ENCODE data around the gene IHH. TPM values are rescaled to one million over a fixed set of nuclear protein-coding genes. Genes with fewer than 3 reads are reported as not detected.

IHH gene
- total and polyA plus RNA-seq, 3 donors from 2014 or later = 0.19 to 1.1 (median 0.39) TPM

DNA sequence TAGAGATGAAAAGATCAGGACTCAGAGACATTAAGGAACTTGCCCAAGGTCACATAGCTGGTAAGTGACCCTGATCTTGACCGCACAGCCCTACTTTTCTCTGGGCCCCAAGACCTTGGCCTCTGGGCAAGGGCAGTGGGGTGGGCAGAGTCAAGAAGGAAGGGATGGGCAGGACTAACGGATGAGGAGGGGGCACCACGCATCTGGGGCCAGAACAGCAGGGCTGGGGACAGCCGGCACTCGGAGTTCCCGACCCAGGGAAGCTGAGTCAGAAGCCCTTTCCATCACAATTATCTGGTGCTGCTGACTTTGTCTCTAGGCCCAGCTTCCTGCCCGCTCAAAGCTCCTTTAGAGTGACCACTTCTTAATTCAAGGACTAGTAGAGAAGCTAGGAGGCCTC is 33.8 kb downstream of the IHH start:
- WGBS, 2 donors = 79 to 85% methylated on average over 6 to 7 of the region's 7 CpGs
- TF ChIP-seq CTCF (IDR thresholded peaks at IDR 0.05) (no peak), POLR2A (IDR thresholded peaks at IDR 0.05) (no peak)
- no peaks in the 10 kb centered on the region for H3K27me3 ChIP-seq
- no peak overlapping the region for H3K4me3 ChIP-seq
- H3K36me3 ChIP-seq (ENCODE audit: low read depth, missing control alignments) = no peaks in the 10 kb centered on the region
- intact Hi-C loops (cut with DNase I; ENCODE audit: low total_unique reads) = no loop called here
- no peaks in the 10 kb centered on the region for H3K9me3 ChIP-seq
- H3K4me1 ChIP-seq = no peaks in the 10 kb centered on the region
- no peak for DNase-seq
- H3K27ac ChIP-seq = no peak overlapping the region

DNA sequence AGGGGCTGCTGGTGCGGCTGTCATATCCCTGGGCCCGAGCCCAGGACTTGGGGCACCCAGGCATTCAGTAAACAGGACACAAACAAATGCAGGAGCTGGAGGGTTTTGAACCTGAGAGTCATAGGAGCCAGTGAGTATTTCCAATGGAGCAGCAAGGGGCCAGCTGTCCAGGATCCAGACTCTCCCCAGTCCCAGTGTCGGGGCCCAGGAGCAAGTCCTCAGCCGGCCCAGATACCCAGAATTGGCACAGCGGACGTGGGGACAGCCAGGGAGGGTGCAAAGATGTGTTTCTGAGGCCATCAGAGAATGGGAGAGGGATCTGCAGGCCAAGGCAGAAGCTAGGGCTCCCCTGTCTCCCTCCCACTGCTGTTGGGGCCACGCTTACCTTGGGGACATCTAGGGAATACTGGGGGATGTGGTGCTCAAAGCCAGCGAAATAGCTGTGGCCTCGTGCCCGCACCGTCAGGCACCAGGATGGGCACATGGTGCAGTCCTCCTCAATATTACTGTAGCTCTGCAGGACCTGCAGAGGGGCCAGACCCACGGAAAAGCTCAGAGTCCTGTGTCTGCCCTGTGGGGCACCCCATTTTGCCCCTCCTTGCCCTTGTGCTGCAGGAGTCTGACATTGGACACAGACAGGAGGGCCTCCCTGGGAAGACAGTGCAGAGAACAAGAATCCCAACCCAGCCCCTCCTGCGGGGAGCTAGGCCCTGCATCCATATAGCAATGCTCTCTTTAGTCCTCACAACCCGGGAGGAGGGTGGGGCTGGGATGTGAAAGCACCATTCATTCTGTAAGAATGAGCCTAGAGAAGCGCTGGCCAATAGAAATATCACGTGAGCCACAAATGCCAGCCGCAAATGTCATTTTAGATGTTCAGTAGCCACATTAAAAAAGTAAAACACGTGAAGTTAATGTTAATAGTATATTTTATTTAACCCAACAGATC is 34.8 kb downstream of the IHH start:
- intact Hi-C loops (cut with DNase I; ENCODE audit: low total_unique reads) = no loop called here
- 89 to 91% methylated on average over 17 to 18 of the region's 18 CpGs for WGBS, 2 donors
- Histone ChIP-seq H3K4me1 (no peaks in the 10 kb centered on the region), H3K36me3 (ENCODE audit: low read depth, missing control alignments) (no peaks in the 10 kb centered on the region), H3K4me3 (no peak overlapping the region), H3K27me3 (no peaks in the 10 kb centered on the region), H3K27ac (no peak overlapping the region), H3K9me3 (no peaks in the 10 kb centered on the region)
- no peak for DNase-seq
- TF ChIP-seq CTCF (IDR thresholded peaks at IDR 0.05) = no peak
- no peak for TF ChIP-seq POLR2A (IDR thresholded peaks at IDR 0.05)

DNA sequence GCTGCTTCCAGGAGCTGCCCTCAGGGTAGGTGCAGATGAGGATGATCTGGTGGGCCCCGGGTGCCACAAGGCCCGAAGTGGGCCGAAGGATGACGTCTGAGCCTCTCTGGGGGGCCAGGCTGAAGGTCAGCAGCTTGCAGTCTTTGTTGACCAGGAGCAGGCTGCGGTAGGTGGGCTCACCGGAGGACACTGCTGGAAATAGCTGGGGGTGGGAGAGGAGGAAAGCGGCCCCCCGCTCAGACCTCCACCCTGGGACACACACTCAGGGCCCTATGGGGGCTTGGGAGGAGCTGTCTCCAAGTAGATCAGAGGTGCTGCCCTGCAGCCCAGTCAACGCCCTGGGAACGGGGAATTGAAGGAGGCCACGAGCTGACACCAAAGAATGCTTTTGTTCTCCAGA is 36.7 kb downstream of the IHH start:
- TF ChIP-seq POLR2A (IDR thresholded peaks at IDR 0.05) (no peak), CTCF (IDR thresholded peaks at IDR 0.05) (no peak)
- intact Hi-C loops (cut with DNase I; ENCODE audit: low total_unique reads) = no loop called here
- H3K27ac ChIP-seq = no peak overlapping the region
- H3K4me1 ChIP-seq = no peaks in the 10 kb centered on the region
- H3K36me3 ChIP-seq (ENCODE audit: low read depth, missing control alignments) = no peaks in the 10 kb centered on the region
- WGBS, 2 donors = 70 to 77% methylated on average over 10 to 11 of the region's 11 CpGs
- H3K27me3 ChIP-seq = no peaks in the 10 kb centered on the region
- no peaks in the 10 kb centered on the region for H3K9me3 ChIP-seq
- no peak overlapping the region for H3K4me3 ChIP-seq
- DNase-seq = no peak

DNA sequence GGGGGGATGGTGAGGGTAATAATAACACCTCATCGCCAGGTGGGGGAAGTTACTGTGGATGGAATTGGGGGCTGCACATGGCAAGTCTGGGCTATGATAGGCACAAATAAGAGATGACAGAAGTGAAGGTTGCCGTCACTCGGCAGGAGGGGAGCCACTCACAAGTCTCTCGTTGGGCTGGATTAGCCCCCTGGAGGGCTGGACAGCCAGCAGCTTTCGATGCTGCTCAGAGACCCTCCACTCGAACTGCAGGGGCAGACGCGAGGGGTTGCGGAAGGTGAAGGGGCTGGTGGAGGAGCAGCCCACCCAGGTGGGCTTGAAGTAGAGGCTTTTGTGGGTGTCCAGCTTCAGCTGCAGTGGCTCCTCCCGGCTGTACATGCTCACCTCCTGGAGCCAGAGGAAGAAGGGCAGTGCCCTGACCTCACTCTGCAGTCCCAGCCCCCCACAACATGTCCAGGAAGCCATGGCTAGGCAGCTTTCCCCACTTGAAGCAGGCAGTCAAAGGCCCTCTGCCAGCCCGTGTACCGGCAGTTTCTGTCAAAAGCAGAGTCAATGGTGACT is 37.6 kb downstream of the IHH start:
- intact Hi-C loops (cut with DNase I; ENCODE audit: low total_unique reads) = no loop called here

More for the DNA sequence above, 37.6 kb downstream of the IHH start:
- H3K4me1 ChIP-seq = no peaks in the 10 kb centered on the region
- no peak overlapping the region for H3K27ac ChIP-seq
- no peaks in the 10 kb centered on the region for H3K36me3 ChIP-seq (ENCODE audit: low read depth, missing control alignments)
- H3K27me3 ChIP-seq = no peaks in the 10 kb centered on the region
- H3K4me3 ChIP-seq = no peak overlapping the region
- WGBS, 2 donors = 84 to 85% methylated on average over 10 to 12 of the region's 12 CpGs
- DNase-seq = no peak
- H3K9me3 ChIP-seq = no peaks in the 10 kb centered on the region
- no peak for TF ChIP-seq POLR2A (IDR thresholded peaks at IDR 0.05)
- no peak for TF ChIP-seq CTCF (IDR thresholded peaks at IDR 0.05)
